ENCODE results near the gene CMIP.

The CMIP gene

DNA sequence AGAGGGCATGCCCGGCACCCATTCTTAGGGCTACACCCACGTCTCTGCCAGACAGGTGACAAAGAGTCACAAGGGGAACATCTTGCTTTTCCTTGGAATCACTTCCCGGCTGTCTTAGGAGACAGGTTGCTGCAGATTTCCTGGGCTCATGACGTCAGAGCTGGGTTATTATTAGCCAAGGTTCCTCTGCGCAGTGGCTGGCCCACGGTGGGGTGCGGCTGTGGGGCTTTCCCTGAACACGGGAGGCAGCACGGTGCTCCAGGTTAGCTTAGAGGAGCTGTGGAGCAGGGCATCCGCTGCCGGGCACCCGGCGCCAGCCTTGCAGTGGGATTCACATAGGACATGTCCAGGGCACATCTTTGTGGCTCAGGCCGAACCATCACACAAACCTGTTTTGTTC, 216.5 kb downstream of the CMIP start:
- no peak for DNase-seq (ENCODE audit: low read depth)

DNA sequence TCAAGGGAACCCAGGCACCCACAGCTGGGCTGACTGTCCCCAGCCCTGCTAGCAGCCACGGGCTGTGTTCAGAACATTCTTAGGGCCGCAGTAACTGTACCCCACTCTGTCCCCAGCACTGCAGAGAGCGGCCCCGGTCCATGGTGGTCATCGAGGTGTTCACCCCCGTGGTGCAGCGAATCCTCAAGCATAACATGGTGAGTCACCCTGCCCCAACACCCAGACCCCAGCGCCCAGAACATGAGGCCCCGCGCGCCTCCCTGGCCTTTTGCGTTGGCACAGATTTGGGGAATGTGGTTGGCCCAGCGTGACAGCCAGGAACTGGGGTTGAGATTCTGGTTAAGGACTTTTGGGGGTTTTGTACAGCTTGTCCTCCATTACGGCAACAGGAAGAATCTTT, 219.5 kb downstream of the CMIP start:
- no peak for DNase-seq (ENCODE audit: low read depth)

DNA sequence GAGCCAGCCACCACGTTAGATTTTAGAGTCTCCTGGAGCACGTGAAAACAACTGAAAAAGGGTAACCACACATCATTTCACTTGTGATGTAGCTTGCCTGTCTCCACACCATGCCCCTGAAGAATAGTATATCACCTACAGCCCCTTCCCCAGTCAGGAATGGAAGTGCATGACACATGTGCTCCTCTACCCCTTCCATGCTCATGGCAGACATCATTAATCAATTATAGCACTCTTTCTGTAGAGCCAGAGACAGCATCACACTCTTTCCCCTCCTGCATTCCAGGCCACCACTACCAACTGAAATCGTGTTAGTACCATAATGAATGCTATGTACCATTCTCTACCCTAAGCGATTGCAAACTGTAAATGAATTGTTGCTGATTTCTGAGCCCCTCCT, 221.0 kb downstream of the CMIP start:
- DNase-seq (ENCODE audit: low read depth): no peak

DNA sequence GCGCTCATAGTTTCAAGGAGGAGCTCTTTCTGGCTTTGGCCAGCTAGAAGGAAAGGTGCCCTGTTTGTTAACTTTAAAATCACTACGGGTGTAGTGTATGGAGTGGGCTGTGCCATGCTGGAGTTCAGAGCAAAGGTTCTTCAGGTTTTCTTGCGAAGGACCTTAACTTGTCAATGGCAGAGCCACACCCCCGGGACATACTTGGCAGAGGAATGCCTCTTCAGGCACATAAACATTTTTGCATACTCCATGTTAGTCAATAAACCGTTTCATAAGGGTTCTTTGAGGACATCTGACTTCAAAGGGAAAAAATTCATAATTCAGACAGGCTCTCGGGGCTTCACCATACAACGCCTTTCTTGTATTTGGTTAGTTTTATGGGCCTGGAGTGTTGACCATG, 221.5 kb downstream of the CMIP start:
- no peak for DNase-seq (ENCODE audit: low read depth)

DNA sequence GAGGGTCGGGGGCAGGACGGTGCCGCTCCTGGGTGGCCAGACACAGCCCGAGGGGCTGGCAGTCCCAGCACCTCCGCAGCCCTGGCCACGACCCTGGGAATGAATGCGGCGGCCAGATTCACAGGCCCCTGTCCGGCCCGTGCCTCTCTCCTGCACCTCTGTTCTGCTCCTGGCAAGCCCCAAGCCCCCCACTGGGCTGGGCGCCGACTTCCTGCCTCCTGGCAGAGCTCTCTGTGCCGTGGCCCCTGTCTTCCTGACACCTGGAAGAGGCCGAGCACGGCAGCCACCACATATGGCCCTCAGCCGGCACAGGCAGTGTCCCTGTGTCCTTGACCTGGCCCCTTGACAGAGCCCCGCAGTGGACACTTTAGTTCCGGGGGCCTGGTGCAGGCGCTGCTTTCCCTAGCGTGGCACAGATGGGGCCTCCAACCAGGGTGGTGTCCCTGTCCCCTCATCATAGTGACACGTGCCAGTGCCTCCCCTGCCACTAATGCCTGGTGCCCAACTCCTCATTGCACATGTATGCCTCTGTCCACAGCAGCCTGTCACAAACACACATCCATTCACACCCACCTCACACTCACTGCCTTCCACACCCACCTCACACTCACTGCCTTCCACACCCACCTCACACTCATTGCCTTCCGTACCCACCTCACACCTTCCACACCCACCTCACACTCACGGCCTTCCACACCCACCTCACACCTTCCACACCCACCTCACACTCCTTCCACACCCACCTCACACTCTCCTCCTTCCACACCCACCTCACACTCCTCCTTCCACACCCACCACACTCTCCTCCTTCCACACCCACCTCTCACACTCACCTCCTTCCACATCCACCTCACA, 223.9 kb downstream of the CMIP start:
- no peak for DNase-seq (ENCODE audit: low read depth)

DNA sequence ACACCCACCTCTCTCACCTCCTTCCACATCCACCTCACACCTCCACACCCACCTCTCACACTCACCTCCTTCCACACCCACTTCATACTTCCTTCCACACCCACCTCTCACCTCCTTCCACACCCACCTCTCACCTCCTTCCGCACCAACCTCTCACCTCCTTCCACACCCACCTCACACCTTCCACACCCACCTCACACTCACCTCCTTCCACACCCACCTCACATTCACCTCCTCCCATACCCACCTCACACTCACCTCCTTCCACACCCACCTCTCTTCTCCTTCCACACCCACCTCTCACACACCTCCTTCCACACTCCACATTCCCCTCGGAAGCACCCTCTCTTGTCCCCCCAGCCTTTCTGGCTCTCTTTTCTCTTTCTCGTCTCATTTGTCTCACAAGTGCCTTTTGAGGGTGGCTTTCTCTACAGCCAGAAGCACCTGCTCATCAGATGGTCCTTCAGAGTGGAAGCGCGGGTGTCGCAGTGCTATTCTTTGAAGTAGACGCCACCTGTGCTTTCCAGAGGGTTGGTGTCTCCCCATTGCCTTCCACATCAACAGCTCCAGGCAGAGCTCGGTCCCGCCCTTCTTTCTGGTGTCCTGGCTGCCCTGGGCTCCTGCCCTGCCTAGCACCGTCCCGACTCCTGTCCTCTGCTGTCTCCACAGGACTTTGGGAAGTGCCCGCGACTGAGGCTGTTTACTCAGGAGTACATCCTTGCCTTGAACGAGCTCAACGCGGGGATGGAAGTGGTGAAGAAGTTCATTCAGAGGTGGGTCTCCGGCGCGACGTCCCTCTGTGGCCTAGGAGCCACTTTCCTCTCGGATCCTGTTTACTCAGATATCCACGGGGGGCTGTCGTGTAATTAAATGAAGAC, 225.1 kb downstream of the CMIP start:
- DNase-seq (ENCODE audit: low read depth): no peak

DNA sequence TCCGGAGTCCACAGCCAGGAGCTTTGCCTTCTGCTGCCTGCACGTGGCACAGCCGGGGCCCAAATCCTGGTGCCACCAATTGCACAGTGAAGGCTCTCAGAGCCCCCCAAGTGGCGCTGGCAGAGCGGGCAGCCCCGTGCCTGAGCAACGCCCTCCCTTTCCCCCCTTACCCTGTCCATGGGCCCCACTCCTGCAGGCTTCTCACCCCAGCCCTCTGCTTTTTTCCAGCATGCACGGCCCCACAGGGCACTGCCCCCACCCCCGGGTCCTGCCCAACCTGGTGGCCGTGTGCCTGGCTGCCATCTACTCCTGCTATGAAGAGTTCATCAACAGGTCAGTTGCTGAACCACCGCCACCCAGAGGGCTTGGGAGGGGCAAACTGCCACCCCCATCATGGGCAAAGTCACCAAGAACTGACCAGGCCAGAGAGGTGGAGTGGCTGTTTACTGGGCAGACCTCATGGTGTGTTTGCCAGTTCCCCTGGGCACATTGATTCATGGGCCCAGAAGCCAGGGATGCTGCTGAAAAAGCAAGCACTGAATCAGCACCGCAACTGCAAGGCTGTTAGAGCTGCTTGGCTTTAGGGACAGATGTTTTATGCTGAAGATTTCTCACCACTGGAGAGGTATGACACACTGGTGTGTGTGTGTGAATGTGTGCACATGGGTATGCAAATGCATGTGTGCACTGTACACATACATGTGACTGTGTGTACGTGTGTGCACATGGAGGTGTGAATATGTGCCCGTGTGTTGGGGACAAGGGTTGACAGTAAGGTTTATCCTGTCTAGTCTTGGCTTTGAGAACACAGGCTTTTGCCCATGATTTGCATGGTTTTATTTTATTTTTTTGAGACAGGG, 227.4 kb downstream of the CMIP start:
- DNase-seq (ENCODE audit: low read depth): no peak

DNA sequence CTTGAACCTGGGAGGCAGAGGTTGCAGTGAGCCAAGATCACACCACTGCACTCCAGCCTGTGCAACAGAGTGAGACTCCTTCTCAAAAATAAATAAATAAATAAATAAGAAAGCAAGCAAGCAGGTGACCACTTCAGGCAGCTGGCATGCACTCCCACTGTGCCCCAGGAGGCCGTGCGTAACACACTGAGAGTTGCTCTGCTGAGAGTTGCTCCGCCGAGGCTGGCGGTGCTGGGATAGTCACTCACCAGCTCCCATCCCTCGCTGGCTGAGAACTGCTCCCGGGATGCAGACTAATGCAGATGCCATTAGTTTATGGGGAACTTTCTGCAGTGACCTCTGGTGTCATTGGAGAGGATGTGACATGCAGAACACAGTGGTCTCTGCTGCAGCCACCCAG, 228.8 kb downstream of the CMIP start:
- DNase-seq (ENCODE audit: low read depth): no peak

DNA sequence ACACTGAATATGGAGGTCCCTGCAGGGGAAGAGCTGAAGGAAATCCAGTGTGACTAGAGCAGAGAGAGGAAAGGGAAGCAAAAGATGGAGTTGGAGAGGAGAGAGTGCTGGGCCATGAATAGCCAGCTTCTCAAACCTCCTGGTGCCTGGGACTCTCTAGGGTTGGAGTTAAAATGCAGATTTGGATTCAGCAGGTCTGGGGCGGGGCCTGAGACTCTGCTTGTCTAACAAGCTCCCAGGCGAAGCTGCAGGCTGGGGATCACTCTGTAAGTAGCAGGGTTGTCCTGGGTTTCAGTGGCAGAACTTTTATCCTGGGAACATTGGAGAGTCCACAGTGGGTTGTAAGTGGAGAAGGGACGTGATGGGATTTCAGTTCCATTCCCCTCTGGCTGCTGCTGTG, 231.1 kb downstream of the CMIP start:
- no peak for DNase-seq (ENCODE audit: low read depth)

DNA sequence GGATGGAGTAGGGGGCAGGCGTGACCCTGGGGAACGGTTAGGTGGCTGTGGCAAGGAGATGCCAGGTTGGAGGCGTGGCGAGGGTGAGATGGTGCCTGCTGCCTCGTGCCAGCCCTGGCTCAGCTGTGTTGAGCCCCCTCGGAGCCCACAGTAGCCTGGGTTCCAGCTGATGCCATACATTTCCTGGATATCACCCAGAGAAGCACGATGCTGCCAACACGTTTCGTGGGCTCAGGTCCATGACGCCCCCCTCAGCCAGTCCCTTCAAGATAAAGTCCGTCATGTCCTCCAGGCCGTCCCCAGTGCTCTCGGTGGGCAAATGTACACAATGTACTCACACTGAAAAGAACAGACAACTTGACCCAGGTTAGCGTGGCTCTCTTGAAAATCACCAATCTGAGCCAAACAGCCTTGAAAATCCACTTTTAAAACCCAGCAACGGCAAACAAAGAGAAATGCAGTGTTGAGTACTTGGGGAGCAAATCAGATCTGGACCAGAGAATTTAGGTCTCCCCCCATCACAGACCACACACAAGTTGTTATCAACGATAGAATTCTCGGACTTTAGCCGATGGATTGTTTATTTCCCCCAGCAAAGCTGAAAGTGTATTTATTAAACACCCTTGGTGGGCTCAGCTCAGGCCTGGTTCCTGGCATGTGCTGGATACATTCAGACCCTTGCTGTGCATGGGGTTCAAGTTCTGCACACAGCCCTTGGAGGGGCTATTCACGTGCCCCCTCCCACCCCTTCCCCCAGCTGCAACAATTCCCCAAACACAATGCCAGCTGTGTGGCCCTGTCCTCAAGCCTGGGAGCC, 231.7 kb downstream of the CMIP start:
- no peak for DNase-seq (ENCODE audit: low read depth)

DNA sequence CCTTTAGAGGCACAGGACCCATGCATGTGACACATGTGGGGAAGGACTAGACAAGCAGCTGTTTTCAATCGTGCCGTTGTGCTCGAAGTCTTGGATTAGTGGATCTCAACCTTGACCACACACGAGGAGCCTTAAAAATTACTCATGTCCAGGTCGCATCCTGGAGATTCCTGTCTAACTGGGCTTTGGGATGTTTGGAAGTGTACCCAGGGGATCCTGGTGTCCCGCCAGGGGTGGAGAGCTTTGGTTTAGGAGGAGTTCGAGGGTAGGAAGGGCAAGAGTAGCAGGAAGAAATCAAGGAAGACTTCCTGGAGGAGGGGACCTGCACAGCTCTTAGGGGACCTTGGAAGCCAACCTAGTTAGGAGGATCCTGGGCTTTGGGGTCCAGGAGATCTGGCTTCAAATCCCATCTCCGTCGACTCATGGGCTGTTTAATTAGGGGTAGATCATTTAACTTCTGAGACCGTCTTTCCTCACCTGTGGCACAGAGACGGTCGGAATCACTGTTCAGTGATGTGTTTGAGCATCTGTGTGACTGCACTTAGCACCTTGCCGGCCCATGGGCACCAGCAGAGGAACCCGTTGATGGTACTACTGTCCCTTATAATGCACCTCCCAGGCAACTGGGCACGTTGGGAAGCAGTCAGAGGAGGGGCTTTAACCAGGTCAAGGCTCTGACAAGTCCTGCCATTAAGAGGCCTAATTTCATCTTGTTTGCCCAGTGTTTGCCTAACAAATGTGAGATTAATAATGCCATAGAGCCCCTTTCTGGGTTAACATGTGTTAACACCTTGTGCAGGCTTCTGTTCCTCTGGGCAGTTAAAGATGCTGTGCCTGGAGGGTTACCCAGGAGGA, 232.5 kb downstream of the CMIP start:
- no peak for DNase-seq (ENCODE audit: low read depth)

DNA sequence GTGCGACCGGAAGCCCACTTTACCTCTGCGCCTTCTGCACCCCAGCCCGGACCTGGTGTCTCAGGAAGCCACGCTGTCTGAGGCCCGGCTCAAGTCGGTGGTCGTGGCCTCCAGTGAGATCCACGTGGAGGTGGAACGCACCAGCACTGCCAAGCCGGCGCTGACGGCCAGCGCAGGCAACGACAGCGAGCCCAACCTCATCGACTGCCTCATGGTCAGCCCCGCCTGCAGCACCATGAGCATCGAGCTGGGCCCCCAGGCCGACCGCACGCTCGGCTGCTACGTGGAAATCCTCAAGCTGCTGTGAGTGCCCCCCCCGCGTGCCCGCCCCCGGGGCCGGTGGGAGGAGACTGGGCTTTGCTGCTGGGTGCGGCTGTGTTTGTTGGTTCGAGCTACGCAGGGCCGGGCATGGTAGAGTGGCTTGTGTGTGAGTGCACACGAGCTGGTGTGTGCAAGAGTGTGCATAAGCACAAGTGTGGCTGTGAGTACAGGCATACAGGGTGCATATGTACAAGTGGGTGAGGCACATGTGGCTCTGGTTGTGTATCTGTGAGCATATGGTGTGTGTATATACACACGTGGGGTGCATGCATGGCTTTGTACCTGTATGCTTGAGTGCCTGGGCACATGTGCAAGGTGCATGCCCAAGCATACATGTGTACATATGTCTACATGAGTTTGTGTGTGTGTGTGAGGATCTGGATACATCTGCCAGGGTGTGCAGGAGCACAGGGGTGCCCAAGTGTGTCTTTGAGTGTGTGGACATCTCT, 233.9 kb downstream of the CMIP start:
- no peak for DNase-seq (ENCODE audit: low read depth)

DNA sequence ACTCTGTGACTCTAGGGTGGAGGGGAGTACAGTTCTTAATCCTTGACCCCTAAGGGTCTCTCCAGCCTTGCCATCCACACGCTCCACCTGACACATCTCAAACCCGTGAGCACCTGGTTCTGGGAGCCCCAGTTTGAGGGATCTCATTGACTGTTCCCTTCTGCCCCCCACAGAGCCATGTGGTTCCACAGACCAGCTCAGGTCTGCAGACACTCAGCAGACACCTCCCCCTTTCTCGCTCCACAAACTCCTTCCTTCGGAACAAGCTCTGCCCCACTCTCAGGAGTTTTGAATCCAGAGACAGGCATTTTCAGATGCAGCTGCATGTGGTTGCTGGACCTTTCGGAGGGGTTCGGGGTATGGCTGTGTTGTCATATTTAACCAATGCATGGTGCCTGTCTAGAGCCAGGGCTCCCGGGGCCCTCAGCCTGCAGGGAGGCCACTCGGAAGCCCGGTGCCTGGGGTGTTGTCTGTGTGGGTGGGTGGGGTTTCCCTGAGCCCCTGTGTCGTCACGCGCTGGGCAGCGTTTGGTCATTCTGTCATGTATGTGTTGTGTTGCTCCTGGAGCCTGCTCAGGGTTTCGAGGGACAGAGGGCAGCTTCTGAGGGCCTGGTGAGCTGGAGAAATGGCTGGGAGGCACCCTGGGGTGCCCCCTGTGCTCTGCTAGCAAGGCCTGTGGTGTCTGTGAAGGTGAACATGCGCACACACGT, 235.3 kb downstream of the CMIP start:
- DNase-seq (ENCODE audit: low read depth): no peak

DNA sequence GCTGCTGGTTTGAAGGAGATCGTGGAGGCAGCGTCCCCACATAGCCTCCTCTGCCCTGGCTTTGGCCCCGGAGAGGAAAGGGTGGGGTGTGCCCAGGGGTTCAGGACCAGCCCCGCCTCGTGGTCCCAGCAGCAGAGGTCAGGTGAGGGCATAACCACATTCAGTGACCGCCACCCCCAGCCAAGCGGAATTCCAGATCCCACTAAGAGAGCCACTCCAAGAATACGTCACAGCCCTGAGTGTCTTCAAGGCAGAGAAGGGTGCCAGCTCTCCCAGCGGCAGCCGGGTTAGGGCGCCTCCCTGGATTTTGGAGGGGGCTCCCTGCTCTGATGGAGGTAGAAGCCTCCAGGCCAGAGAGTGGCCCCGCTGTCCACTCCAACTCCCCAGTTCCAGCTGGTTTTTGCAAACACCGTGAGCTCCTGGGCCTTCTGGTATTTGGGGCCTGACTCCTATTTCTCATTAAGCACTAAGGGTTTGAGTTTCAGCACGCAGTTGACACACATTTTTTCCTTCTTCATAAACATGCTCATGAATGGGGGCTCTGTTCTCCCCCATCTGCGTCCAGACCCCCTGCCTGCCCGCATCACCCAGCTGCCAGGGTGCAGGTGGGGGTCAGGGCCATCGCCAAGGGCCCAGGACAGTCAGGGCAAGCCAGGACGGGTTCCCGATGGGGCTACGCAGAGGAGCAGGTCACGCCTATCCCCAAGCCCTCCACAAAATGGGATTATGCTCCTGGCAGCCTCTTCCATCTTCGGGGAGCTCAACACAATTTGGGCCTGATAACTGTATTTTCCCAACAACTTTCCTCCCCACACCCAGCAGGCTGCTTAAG, 236.1 kb downstream of the CMIP start:
- DNase-seq (ENCODE audit: low read depth): no peak

DNA sequence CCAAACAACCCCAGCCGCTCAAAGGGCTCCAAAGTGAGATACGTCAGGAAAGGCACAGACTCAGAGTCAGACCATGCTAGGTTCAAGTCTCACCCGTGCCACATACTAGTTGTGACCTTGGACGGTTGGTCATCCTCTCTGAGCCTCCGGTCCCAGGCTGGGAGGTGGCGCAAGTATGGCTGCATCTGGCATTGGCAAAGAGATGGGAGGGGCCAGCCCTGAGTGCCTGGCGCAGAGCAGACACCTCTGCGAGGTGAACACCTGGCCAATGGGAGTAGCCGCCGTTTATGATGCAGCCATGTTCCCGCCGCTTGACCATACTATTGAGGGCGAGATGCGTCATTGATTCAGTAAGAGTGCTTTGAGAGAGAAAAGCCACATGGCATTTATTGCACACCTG, 236.7 kb downstream of the CMIP start:
- no peak for DNase-seq (ENCODE audit: low read depth)

DNA sequence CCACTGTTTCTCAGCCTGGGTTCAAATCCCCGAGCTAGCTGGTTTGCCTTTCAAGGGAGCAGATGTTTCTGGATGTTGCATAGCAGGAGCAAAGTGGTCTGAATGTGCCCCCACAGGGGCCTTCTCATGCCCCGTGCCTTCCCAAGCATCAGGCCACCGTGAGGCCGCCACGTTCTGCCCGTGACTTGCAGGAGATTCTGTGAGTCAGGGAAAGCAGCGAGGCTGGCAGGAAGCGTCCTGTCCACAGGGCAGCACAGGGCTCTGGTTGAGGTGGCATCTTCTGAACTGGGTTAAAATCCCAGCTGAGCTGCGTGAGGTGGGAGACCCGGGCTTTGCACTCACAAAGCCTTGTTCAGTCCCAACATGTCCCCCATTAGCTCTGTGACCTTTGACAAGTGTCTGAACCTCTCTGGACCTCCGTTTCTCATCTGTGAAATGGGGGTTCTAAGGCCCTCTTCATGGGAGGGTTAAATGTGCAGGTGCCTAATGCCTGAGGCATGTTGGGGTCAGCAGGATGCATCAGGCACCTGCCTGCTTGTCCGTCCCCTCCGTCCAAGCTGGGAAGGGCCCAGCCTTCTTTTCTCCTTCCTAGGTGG, 239.7 kb downstream of the CMIP start:
- no peak for DNase-seq (ENCODE audit: low read depth)

DNA sequence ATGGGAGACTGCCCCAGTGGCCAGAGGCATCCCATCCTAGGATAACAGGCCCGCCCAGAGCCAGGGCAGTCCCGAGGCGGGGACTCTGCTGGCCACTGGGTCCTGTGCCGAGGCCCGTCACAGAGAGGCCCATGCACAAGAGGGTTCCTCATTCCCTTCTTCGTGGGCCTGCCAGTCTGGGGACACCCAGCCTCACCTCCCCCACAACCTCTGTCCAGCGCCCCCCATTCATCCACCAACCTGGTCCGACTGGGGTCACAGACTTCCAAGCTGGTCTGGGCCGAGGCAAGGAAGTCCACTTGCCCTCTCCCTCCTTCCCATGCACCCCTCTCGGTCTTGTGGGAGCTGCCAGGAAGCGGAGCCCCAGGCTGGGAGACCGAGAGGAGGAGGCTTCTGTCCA, 240.3 kb downstream of the CMIP start:
- DNase-seq (ENCODE audit: low read depth): no peak

All from fibroblast of the conjunctiva (primary cell).